Endometrium (tissue), 2 donors: ENCODE measurements around the gene TP63.
"Not testable (repeated sequence)": the region's sequence is repeated elsewhere in the genome, so short reads cannot be mapped to it uniquely, and the experiment has no call there.

Source experiments
- FAIRE-seq: peaks from 2 replicates; lab custom pipeline; 2012; peaks lifted over from hg19 to GRCh38; lab: Jason Lieb, UNC
- donor health status: control.
- donor health status: control.

TP63 gene

DNA sequence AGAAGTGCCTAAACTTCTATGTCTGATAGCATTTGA lies at the start of gene TP63:
TSS of gene TP63 (plus strand) at position 17 of the 36 bp plus-strand sequence. CDS start 127 bp downstream, outside the sequence.
- FAIRE-seq: no peak

- no peak for FAIRE-seq
Observed at GRCh38 chr3:189582179-189582578, 49.0 kb upstream of the TP63 start.

- no peak for FAIRE-seq
Observed at GRCh38 chr3:189584645-189585044, 46.5 kb upstream of the TP63 start.

GRCh38 chr3:189586941-189587663 lies 44.1 kb upstream of the TP63 start:
- no peak for FAIRE-seq

DNA sequence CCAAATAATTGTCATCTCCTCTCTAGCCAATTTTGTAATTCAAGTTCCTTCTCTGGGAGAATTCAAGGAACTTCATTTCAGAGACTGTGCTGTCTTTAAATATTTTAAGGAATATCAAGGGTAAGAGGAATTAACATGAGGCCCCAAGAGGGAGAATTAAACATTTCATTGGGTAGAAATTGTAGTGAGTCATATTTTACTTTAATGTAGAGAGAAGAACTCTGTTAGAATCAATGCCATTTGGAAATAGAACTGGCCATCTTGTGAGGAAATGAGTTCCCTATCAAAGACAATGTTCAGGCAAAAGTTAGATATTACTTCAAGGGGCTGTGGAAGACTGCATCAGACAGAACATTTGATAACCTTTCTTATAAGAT lies 43.5 kb upstream of the TP63 start:
- no peak for FAIRE-seq

GRCh38 chr3:189588070-189588469 lies 43.1 kb upstream of the TP63 start:
- FAIRE-seq: no peak

GRCh38 chr3:189588475-189589178 lies 42.6 kb upstream of the TP63 start:
- no peak for FAIRE-seq

DNA sequence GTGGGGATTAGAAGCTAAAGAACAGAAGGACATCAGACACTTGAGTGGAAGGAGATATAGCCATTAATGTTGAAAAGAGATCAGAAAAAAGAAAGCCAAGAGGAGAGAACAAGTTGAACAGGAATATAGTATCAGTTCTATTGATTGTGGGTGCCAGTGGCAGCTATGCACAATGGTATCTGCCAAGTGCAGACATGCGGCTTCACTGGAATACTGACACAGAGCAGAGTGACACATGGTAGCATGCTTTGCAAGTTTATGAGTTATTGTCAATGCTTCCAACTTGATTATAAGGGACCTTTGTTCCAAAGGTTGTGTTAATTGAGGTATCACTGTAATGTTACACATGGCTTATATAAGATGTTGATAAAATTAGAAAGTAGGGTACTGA lies 42.0 kb upstream of the TP63 start:
- no peak for FAIRE-seq

DNA sequence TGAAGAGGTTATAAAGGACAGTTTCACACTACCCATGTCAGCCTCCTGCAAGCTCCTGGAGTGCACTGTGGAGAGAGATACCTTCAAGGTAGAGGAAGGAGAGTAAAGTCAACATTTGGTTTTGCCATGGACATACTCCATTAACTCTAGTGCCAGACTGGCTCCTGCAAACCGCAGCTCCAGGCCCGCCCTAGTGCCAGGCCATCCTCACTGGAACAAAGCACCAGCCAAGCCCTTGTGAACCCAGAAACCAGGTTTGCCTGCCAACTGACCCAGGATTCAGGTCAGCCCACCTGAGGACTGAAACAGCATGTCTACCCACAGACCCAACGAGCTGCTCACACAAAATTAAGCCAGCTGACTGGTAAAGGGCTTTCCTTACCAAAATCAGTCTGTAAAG lies 41.0 kb upstream of the TP63 start:
- no peak for FAIRE-seq

DNA sequence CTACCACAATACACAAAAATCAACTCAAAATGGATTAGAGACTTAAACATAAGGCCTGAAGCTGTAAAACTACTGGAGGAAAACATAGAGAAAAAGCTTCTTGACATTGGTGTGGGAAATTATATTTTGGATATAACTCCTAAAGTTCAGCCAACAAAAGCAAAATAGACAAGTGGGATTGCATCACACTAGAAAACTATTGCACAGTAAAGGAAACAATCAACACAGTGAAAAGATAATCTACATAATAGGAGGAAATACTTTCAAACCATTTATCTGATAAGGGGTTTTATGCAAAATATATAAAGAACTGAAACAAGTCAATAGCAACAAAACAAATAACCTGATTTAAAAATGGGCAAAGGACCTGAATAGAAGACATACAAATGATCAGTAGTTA lies 37.6 kb upstream of the TP63 start:
- FAIRE-seq: no peak

GRCh38 chr3:189596078-189596979 lies 34.9 kb upstream of the TP63 start:
- FAIRE-seq: not testable (repeated sequence)

DNA sequence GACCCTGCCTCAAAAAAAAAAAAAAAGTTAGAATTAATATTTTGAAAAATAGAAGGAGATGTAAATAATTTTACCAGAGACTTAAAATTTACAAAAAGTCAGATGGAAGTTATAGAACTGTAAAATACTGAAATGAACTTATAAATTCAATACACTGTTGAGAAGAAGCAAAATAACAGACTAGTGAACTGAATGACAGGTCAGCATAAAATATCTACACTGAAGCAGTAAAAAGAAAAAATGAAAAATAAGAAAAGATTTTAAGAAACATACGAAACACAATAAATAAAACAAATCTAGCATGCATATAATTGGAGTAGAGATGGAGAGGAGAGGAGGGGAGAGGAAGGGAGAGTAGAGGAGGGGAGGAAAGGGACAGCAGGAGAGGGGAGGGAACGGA lies 33.3 kb upstream of the TP63 start:
- FAIRE-seq: no peak

- FAIRE-seq: no peak
Observed at GRCh38 chr3:189598530-189599225, 32.5 kb upstream of the TP63 start.

- FAIRE-seq: no peak
Observed at GRCh38 chr3:189602471-189602870, 28.7 kb upstream of the TP63 start.

DNA sequence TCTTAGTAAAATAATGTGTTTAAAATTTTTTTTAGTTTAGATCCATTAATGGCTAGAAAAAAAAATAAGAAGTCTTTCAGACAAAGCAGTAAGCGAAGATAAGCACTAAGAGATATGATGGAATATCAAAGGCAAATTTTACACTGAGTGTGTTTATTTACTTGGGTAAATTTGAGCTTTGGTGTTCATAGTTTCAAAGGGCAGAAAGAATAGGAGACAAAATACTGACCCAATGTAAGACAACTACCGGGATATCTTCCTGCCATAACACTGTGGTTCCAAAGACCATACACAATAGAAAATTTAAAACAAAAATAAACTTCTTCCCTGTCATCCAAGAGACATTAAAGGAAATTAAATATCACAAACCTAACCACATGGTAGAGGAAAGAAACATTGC lies 25.5 kb upstream of the TP63 start:
- no peak for FAIRE-seq

DNA sequence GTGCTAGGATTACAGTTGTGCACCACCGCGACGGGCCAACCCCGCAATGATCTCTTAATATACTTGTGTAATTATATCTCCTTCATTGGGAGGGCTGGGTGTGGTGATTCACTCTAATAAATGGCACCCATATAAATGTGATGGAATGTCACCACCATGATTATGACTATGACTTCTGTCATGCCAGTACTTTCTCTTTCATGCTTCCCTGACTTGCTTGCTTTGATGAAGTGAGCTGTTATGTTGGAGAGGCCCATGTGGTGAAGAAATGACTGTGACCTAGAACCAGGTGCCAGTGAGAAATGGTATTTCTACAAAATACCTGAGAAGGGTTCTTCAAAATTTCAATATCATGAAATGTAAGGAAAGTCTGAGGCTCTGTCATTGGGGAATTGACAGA lies 24.4 kb upstream of the TP63 start:
- FAIRE-seq: no peak

GRCh38 chr3:189612641-189613040 lies 18.5 kb upstream of the TP63 start:
- FAIRE-seq: not testable (repeated sequence)

GRCh38 chr3:189613122-189613521 lies 18.1 kb upstream of the TP63 start:
- no peak for FAIRE-seq

DNA sequence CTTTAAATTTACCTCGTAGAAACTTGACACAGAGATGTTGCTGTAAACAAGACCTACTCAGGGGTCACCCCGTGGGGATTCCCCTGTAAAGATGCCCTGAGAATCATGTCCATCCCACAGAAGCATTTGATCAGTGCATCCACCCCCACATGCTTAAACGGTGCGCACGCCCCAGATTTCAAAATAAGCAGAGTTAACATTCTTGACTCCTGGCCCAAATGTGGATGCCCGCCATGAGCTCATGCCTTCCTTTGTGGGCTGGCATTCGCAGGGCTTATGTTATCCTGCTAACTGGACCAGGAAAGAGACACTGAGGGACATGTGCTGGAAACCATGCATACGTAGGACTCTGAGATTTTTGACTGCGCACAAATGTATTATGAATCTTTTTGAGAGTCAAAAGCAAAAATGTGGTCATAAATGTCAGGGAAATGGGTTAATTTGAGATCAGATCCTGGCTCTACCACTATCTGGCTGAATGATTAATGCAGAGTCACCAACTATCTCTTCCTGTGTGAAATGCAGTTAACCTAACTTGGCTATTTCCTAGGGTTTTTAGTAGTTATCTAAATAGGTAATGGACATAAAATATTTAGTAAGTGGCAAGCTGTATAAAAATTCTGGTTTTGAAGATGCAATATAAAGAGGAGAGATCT lies 9.1 kb upstream of the TP63 start:
- FAIRE-seq: no peak

- no peak for FAIRE-seq
Observed at GRCh38 chr3:189622629-189623028, 8.6 kb upstream of the TP63 start.

- no peak for FAIRE-seq
Observed at GRCh38 chr3:189624130-189624529, 7.1 kb upstream of the TP63 start.

DNA sequence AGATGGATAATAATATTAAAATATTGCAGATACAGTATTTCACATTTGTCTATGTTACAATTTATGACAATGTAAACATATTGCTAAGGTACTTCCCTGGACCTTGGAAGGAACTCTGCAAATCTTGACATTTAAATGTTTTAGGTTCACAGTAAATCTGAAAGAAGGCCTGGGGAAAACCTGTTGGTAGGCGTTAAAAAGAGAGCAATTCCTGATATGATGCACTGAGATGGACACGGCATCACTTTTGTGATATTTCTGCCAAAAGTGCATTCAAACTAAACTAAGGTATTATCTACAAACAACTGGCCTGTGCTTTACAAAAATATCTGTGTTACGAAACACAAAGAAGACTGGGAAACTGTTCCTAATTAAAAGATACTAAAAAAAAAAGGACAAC lies 6.1 kb upstream of the TP63 start:
- FAIRE-seq: no peak

- FAIRE-seq: no peak
Observed at GRCh38 chr3:189625572-189625971, 5.6 kb upstream of the TP63 start.
